C4-2B (cell line): Measurements from ENCODE around the gene GALNT3.

ENCODE experiments used
- ZFX ChIP-seq: fragments of 450-650 bp; IDR thresholded peaks from 2 replicates; pipeline ENCODE4 v1.6.1; 2017
- TF ChIP-seq, protein P1 (sequence below): fragments of 450-650 bp; conservative IDR thresholded peaks from 2 replicates; pipeline ENCODE4 v1.5.1; 2017; ENCODE audit warnings: mild to moderate bottlenecking

- TF ChIP-seq, protein P1, sequence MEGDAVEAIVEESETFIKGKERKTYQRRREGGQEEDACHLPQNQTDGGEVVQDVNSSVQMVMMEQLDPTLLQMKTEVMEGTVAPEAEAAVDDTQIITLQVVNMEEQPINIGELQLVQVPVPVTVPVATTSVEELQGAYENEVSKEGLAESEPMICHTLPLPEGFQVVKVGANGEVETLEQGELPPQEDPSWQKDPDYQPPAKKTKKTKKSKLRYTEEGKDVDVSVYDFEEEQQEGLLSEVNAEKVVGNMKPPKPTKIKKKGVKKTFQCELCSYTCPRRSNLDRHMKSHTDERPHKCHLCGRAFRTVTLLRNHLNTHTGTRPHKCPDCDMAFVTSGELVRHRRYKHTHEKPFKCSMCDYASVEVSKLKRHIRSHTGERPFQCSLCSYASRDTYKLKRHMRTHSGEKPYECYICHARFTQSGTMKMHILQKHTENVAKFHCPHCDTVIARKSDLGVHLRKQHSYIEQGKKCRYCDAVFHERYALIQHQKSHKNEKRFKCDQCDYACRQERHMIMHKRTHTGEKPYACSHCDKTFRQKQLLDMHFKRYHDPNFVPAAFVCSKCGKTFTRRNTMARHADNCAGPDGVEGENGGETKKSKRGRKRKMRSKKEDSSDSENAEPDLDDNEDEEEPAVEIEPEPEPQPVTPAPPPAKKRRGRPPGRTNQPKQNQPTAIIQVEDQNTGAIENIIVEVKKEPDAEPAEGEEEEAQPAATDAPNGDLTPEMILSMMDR: no peak
- TF ChIP-seq ZFX: no peak
Measured at GRCh38 chr2:165843351-165843750, 49.3 kb upstream of the GALNT3 start.
